ENCODE measurements around the gene RFXAP.

The RFXAP gene

GRCh38 chr13:36789730-36790129 lies 29.3 kb upstream of the RFXAP start:
- no peak overlapping the region for H3K4me3 ChIP-seq (ENCODE audit: low read length)
- H3K9me3 ChIP-seq (ENCODE audit: control insufficient read depth, low read length) = no peaks in the 10 kb centered on the region
- no peaks in the 10 kb centered on the region for H3K27me3 ChIP-seq (ENCODE audit: control insufficient read depth, insufficient read depth, low read length)
- H3K4me1 ChIP-seq (ENCODE audit: control insufficient read depth, insufficient read depth, low read length) = no peaks in the 10 kb centered on the region
- no peak overlapping the region for H3K9ac ChIP-seq (ENCODE audit: low read length)
- no peaks in the 10 kb centered on the region for H3K36me3 ChIP-seq (ENCODE audit: control insufficient read depth, insufficient read depth, low read length)

GRCh38 chr13:36794706-36795105 lies 24.3 kb upstream of the RFXAP start:
- no peaks in the 10 kb centered on the region for H3K27me3 ChIP-seq (ENCODE audit: control insufficient read depth, insufficient read depth, low read length)
- H3K36me3 ChIP-seq (ENCODE audit: control insufficient read depth, insufficient read depth, low read length) = no peaks in the 10 kb centered on the region
- no peak overlapping the region for H3K9ac ChIP-seq (ENCODE audit: low read length)
- no peaks in the 10 kb centered on the region for H3K9me3 ChIP-seq (ENCODE audit: control insufficient read depth, low read length)
- no peaks in the 10 kb centered on the region for H3K4me1 ChIP-seq (ENCODE audit: control insufficient read depth, insufficient read depth, low read length)
- H3K4me3 ChIP-seq (ENCODE audit: low read length) = no peak overlapping the region

- no peaks in the 10 kb centered on the region for H3K27me3 ChIP-seq (ENCODE audit: control insufficient read depth, insufficient read depth, low read length)
- no peaks in the 10 kb centered on the region for H3K36me3 ChIP-seq (ENCODE audit: control insufficient read depth, insufficient read depth, low read length)
- no peak overlapping the region for H3K4me3 ChIP-seq (ENCODE audit: low read length)
- no peaks in the 10 kb centered on the region for H3K9me3 ChIP-seq (ENCODE audit: control insufficient read depth, low read length)
- H3K9ac ChIP-seq (ENCODE audit: low read length) = no peak overlapping the region
- H3K4me1 ChIP-seq (ENCODE audit: control insufficient read depth, insufficient read depth, low read length) = no peaks in the 10 kb centered on the region
These were observed 23.6 kb upstream of the RFXAP start for GRCh38 chr13:36795463-36795862.

- H3K9ac ChIP-seq (ENCODE audit: low read length) = no peak overlapping the region
- no peaks in the 10 kb centered on the region for H3K27me3 ChIP-seq (ENCODE audit: control insufficient read depth, insufficient read depth, low read length)
- H3K9me3 ChIP-seq (ENCODE audit: control insufficient read depth, low read length) = no peaks in the 10 kb centered on the region
- no peaks in the 10 kb centered on the region for H3K4me1 ChIP-seq (ENCODE audit: control insufficient read depth, insufficient read depth, low read length)
- no peaks in the 10 kb centered on the region for H3K36me3 ChIP-seq (ENCODE audit: control insufficient read depth, insufficient read depth, low read length)
- no peak overlapping the region for H3K4me3 ChIP-seq (ENCODE audit: low read length)
These were observed 23.0 kb upstream of the RFXAP start for GRCh38 chr13:36796052-36796451.

GRCh38 chr13:36801035-36801434 lies 18.0 kb upstream of the RFXAP start:
- no peaks in the 10 kb centered on the region for H3K9me3 ChIP-seq (ENCODE audit: control insufficient read depth, low read length)

GRCh38 chr13:36804588-36804987 lies 14.4 kb upstream of the RFXAP start:
- peaks cover 4% of the 10 kb centered on the region for H3K4me1 ChIP-seq (ENCODE audit: control insufficient read depth, insufficient read depth, low read length)
- H3K4me3 ChIP-seq (ENCODE audit: low read length) = no peak overlapping the region
- H3K9me3 ChIP-seq (ENCODE audit: control insufficient read depth, low read length) = no peaks in the 10 kb centered on the region
- H3K9ac ChIP-seq (ENCODE audit: low read length) = no peak overlapping the region
- H3K36me3 ChIP-seq (ENCODE audit: control insufficient read depth, insufficient read depth, low read length) = no peaks in the 10 kb centered on the region
- H3K27me3 ChIP-seq (ENCODE audit: control insufficient read depth, insufficient read depth, low read length) = no peaks in the 10 kb centered on the region

More at GRCh38 chr13:36801035-36801434, 18.0 kb upstream of the RFXAP start:
- Histone ChIP-seq H3K9ac (ENCODE audit: low read length) (no peak overlapping the region), H3K4me1 (ENCODE audit: control insufficient read depth, insufficient read depth, low read length) (peaks cover 4% of the 10 kb centered on the region), H3K36me3 (ENCODE audit: control insufficient read depth, insufficient read depth, low read length) (no peaks in the 10 kb centered on the region), H3K27me3 (ENCODE audit: control insufficient read depth, insufficient read depth, low read length) (no peaks in the 10 kb centered on the region), H3K4me3 (ENCODE audit: low read length) (no peak overlapping the region)

GRCh38 chr13:36806102-36806501 lies 12.9 kb upstream of the RFXAP start:
- no peaks in the 10 kb centered on the region for H3K36me3 ChIP-seq (ENCODE audit: control insufficient read depth, insufficient read depth, low read length)
- H3K4me1 ChIP-seq (ENCODE audit: control insufficient read depth, insufficient read depth, low read length) = peaks cover 4% of the 10 kb centered on the region
- H3K4me3 ChIP-seq (ENCODE audit: low read length) = no peak overlapping the region
- no peak overlapping the region for H3K9ac ChIP-seq (ENCODE audit: low read length)
- no peaks in the 10 kb centered on the region for H3K27me3 ChIP-seq (ENCODE audit: control insufficient read depth, insufficient read depth, low read length)
- no peaks in the 10 kb centered on the region for H3K9me3 ChIP-seq (ENCODE audit: control insufficient read depth, low read length)

- H3K4me3 ChIP-seq (ENCODE audit: low read length) = no peak overlapping the region
- no peaks in the 10 kb centered on the region for H3K36me3 ChIP-seq (ENCODE audit: control insufficient read depth, insufficient read depth, low read length)
- no peaks in the 10 kb centered on the region for H3K27me3 ChIP-seq (ENCODE audit: control insufficient read depth, insufficient read depth, low read length)
- peaks cover 4% of the 10 kb centered on the region for H3K4me1 ChIP-seq (ENCODE audit: control insufficient read depth, insufficient read depth, low read length)
- no peak overlapping the region for H3K9ac ChIP-seq (ENCODE audit: low read length)
- no peaks in the 10 kb centered on the region for H3K9me3 ChIP-seq (ENCODE audit: control insufficient read depth, low read length)
These were observed 11.4 kb upstream of the RFXAP start for GRCh38 chr13:36807616-36808015.

GRCh38 chr13:36813225-36813624 lies 5.8 kb upstream of the RFXAP start:
- no peaks in the 10 kb centered on the region for H3K9me3 ChIP-seq (ENCODE audit: control insufficient read depth, low read length)
- no peak overlapping the region for H3K4me3 ChIP-seq (ENCODE audit: low read length)
- no peaks in the 10 kb centered on the region for H3K36me3 ChIP-seq (ENCODE audit: control insufficient read depth, insufficient read depth, low read length)
- no peaks in the 10 kb centered on the region for H3K27me3 ChIP-seq (ENCODE audit: control insufficient read depth, insufficient read depth, low read length)
- H3K4me1 ChIP-seq (ENCODE audit: control insufficient read depth, insufficient read depth, low read length) = no peaks in the 10 kb centered on the region
- no peak overlapping the region for H3K9ac ChIP-seq (ENCODE audit: low read length)

- Histone ChIP-seq H3K4me3 (ENCODE audit: low read length) (no peak overlapping the region), H3K9ac (ENCODE audit: low read length) (no peak overlapping the region), H3K4me1 (ENCODE audit: control insufficient read depth, insufficient read depth, low read length) (no peaks in the 10 kb centered on the region), H3K9me3 (ENCODE audit: control insufficient read depth, low read length) (no peaks in the 10 kb centered on the region), H3K36me3 (ENCODE audit: control insufficient read depth, insufficient read depth, low read length) (no peaks in the 10 kb centered on the region), H3K27me3 (ENCODE audit: control insufficient read depth, insufficient read depth, low read length) (no peaks in the 10 kb centered on the region)
These were observed 4.6 kb upstream of the RFXAP start for GRCh38 chr13:36814465-36814864.

GRCh38 chr13:36815062-36815461 lies 4.0 kb upstream of the RFXAP start:
- no peaks in the 10 kb centered on the region for H3K36me3 ChIP-seq (ENCODE audit: control insufficient read depth, insufficient read depth, low read length)
- no peak overlapping the region for H3K9ac ChIP-seq (ENCODE audit: low read length)
- H3K4me3 ChIP-seq (ENCODE audit: low read length) = no peak overlapping the region
- no peaks in the 10 kb centered on the region for H3K9me3 ChIP-seq (ENCODE audit: control insufficient read depth, low read length)
- no peaks in the 10 kb centered on the region for H3K4me1 ChIP-seq (ENCODE audit: control insufficient read depth, insufficient read depth, low read length)
- H3K27me3 ChIP-seq (ENCODE audit: control insufficient read depth, insufficient read depth, low read length) = no peaks in the 10 kb centered on the region

- Histone ChIP-seq H3K4me1 (ENCODE audit: control insufficient read depth, insufficient read depth, low read length) (no peaks in the 10 kb centered on the region), H3K9ac (ENCODE audit: low read length) (peak overlapping the region; percentile 74), H3K27me3 (ENCODE audit: control insufficient read depth, insufficient read depth, low read length) (no peaks in the 10 kb centered on the region), H3K36me3 (ENCODE audit: control insufficient read depth, insufficient read depth, low read length) (no peaks in the 10 kb centered on the region), H3K9me3 (ENCODE audit: control insufficient read depth, low read length) (no peaks in the 10 kb centered on the region), H3K4me3 (ENCODE audit: low read length) (peak overlapping the region; percentile 65)
These were observed 822 bp upstream of the RFXAP start for GRCh38 chr13:36817996-36818803.

- H3K4me1 ChIP-seq (ENCODE audit: control insufficient read depth, insufficient read depth, low read length) = peaks cover 3% of the 10 kb centered on the region
- H3K36me3 ChIP-seq (ENCODE audit: control insufficient read depth, insufficient read depth, low read length) = no peaks in the 10 kb centered on the region
- H3K9me3 ChIP-seq (ENCODE audit: control insufficient read depth, low read length) = no peaks in the 10 kb centered on the region
- peak overlapping the region; percentile 74 for H3K9ac ChIP-seq (ENCODE audit: low read length)
- peak overlapping the region; percentile 65 for H3K4me3 ChIP-seq (ENCODE audit: low read length)
- H3K27me3 ChIP-seq (ENCODE audit: control insufficient read depth, insufficient read depth, low read length) = no peaks in the 10 kb centered on the region
These were observed 693 bp downstream of the RFXAP start for GRCh38 chr13:36819739-36820090.

Data from mucosa of stomach (tissue), 1 donor.